ENCODE measurements around the gene SH3RF3.

Gene SH3RF3

DNA sequence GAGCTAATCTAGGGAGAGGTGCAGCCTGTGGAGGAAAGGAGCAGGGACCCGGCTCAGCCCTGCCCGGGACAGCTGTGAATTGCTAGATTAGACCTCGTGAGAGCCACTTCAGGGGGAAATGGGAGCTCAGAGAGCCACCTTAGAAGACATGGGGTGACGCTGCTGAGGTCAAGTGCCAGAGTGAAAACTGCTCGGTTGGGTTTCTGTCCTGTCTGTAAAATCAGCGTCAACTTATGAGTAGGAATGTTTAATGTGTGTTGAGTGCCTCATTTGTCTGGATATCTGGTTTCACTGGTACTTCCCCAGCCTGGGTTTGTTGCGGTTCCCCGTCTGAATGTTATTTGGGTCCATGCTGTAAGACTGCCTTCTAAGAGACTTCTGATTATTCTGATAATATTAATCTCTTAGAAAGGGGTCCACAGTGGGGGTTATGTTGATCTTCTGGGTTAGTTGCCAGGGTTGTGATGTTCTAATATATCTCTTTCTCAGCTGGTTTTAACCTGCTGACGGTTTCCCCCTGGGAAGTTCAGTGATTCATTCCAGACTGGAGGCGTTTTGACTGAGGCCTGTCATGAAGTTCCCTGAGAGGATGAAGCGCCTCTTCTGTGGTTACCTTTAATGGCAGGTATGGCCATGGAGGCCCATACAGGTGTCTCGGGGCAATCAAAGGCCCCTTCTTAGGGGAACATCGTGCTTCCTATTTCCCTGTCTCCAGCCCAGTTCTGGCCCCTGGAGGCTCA, 175.9 kb downstream of the SH3RF3 start:
- TF ChIP-seq CTCF (IDR thresholded peaks at IDR 0.05; ENCODE audit: low read depth, low read length) = no peak
- no peak for DNase-seq (ENCODE audit: extremely low read depth, low read depth)

DNA sequence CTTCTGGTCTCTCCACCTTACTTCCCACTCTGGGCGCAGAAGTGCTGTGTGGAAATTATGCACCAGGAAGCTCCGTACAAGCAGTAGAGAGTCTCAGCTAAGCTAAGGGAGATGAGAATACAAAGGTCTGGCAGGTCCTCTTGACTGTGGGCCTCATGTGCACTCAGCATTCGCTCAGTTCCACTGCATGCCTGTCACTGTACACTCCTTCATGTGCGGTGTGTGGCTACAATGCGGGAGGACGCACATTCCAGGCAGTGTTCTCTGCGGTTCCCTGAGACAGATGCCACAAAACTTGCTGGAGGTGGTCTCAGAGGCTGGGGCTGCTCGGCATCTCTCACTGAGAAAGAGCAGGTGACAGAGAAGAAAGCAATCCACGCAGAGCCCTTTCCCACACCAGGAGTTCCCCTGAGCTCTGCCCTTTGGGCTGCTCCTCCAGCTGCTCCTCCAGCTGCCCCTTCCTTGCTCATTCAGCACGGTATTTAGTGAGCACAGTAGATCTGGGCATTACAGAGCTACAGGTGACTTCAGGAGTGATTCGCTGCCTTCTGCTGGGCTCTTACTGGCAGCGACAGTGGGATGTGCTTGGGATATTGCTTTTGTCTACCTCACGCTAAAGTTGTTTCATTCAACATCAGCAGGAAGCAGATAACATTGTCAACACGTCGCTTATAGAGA, 176.6 kb downstream of the SH3RF3 start:
- no peak for DNase-seq (ENCODE audit: extremely low read depth, low read depth)
- no peak for TF ChIP-seq CTCF (IDR thresholded peaks at IDR 0.05; ENCODE audit: low read depth, low read length)

DNA sequence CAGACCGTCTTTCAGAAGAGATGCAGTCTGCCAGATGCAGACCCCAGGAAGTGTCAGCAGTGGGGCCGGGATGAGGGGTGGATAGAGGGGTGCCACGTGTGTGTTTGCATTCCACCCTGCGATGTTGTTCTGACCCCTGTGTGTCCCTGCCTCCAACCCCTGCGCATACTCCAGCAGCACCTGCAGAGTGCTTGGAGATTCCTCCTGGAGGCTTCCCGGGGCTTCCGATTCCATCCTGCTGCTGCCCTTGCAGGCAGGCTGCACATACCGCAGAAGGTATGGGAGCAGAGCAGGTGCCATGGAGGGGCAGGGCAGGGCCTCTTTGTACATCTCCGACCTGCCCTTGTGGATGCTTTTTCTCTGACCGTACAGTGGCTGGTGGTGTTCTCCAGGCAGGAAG, 177.2 kb downstream of the SH3RF3 start:
- no peak for TF ChIP-seq CTCF (IDR thresholded peaks at IDR 0.05; ENCODE audit: low read depth, low read length)
- DNase-seq (ENCODE audit: extremely low read depth, low read depth) = no peak

DNA sequence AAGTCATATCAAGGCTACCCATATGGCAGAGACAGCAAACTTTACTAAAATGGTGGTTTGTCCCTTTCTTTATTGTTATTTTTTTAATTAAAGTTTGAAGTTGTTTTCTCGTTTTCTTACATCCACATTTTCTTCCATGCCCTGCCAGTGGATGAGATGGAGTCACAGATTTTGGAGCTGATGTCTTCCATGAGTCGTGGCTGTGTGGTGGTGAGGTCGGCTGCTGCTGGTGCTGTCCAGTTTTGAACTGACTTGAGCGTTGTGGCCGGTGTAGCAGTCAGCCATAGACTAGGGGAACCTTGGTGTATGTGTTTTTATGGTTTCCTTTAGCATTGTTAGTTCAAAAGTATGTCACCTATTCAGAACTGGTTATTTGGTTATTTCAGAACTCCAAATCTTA, 182.8 kb downstream of the SH3RF3 start:
- no peak for TF ChIP-seq CTCF (IDR thresholded peaks at IDR 0.05; ENCODE audit: low read depth, low read length)
- DNase-seq (ENCODE audit: extremely low read depth, low read depth) = no peak

- TF ChIP-seq CTCF (IDR thresholded peaks at IDR 0.05; ENCODE audit: low read depth, low read length) = no peak
- DNase-seq (ENCODE audit: extremely low read depth, low read depth) = no peak
These were observed 183.9 kb downstream of the SH3RF3 start for GRCh38 chr2:109312902-109313301.

DNA sequence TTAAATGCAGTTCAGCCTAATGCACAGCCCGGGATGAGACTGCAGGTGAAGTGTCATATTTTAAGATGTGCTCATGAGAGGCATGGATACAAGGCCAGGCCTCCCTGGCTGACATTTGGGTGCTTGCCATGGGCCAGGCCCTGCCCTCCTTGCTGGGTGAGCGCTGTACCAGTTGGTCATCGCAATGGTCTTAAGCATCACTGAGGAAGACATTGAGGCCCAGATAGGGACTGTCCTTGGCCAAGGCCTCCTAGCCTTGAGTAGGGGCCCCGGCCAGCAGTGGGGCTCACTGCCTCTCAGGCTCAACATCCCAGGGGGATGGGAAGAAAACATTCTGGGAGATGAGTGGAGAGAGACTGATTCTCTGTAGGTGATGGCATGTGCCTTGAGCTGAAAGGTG, 184.3 kb downstream of the SH3RF3 start:
- no peak for TF ChIP-seq CTCF (IDR thresholded peaks at IDR 0.05; ENCODE audit: low read depth, low read length)
- no peak for DNase-seq (ENCODE audit: extremely low read depth, low read depth)

DNA sequence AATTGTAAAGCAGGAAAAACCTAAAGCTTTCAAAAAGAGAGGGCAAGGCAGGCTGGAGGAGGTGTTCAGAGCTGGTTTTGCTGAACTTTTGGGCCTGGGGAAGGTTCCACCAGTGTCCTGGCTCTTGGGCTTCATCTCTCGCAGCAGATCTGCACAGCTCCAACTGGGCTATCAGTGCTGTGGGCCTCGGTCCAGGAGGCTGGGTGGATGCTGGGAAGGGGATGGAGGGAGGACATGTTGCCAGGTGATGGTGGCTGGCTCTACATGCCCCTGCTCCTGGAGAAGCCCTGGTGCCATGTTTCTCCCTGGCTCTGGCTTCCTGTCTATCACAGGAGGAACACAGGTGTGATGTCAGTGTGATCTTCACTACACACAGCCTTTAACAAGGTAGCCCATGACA, 187.1 kb downstream of the SH3RF3 start:
- DNase-seq (ENCODE audit: extremely low read depth, low read depth) = no peak
- no peak for TF ChIP-seq CTCF (IDR thresholded peaks at IDR 0.05; ENCODE audit: low read depth, low read length)

Data from AG09319 (cell line).